Measurements from ENCODE around the gene TMEM250. TPM values are rescaled to one million over a fixed set of nuclear protein-coding genes. Genes with fewer than 3 reads are reported as not detected.

The TMEM250 gene
- total RNA-seq, 4 donors from 2014 or later, result 25.7 to 46.9 (median 41.5) TPM

DNA sequence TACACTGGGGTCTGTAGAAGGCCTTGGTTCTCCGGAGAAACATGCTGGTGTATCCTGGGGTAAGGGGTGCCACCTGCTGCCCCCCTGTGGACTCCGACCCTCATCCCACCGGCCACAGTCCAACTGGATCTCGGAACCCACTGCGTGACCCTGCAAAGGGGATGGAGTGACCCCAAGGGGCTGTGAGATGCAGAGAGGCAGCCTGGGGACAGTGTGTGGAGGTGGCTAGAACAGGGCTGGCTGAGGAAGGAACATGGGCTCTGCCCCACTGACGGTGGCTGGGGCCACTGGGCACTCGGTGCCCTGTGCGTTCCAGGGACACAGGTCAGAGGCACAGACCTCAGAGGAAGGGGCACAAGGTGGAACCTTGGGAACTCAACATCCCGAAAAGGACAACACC, 25.9 kb downstream of the TMEM250 start:
- intact Hi-C loops (cut with DNase I; ENCODE audit: low total_unique reads), result loop anchor here (5.0 kb wide), 1 partner anchor 185 kb away; the partner anchor contains the start of gene CAMSAP1
- peak in 1 of 2 donors; percentile 14 for DNase-seq
- in situ Hi-C loops (cut with MboI; ENCODE audit: low sequenced_read_pairs in 4 of 4), result loop anchor here in 1 of 4 donors (10.0 kb wide), 1 partner anchor 128 kb away; the partner anchor contains the start of gene UBAC1
- no peak for ATAC-seq
- H3K4me1 ChIP-seq, result peaks cover 66 to 72% of the 10 kb centered on the region in 2 donors
- H3K27me3 ChIP-seq, result no peaks in the 10 kb centered on the region
- TF ChIP-seq CTCF (IDR thresholded peaks at IDR 0.05 in 4 of 5, conservative IDR thresholded peaks at IDR 0.05 in 1 of 5), result no peak
- no peak for TF ChIP-seq POLR2A (IDR thresholded peaks at IDR 0.05)
- no peaks in the 10 kb centered on the region for H3K9me3 ChIP-seq
- H3K27ac ChIP-seq, result peak overlapping the region; percentile 95 to 100 (median 98)
- peak overlapping the region in 3 of 4 donors; percentile 67 to 90 (median 79) for H3K4me3 ChIP-seq
- no peaks in the 10 kb centered on the region for H3K36me3 ChIP-seq

- peak overlapping the region; percentile 95 to 100 (median 98) for H3K27ac ChIP-seq
- no peak for TF ChIP-seq CTCF (IDR thresholded peaks at IDR 0.05 in 4 of 5, conservative IDR thresholded peaks at IDR 0.05 in 1 of 5)
- TF ChIP-seq POLR2A (IDR thresholded peaks at IDR 0.05), result no peak
- in situ Hi-C loops (cut with MboI; ENCODE audit: low sequenced_read_pairs in 4 of 4), result loop anchor here in 1 of 4 donors (10.0 kb wide), 1 partner anchor 128 kb away; the partner anchor contains the start of gene UBAC1
- H3K9me3 ChIP-seq, result no peaks in the 10 kb centered on the region
- peak overlapping the region in 2 of 4 donors; percentile 67 to 79 for H3K4me3 ChIP-seq
- H3K4me1 ChIP-seq, result peaks cover 71 to 77% of the 10 kb centered on the region in 2 donors
- intact Hi-C loops (cut with DNase I; ENCODE audit: low total_unique reads), result loop anchor here (5.0 kb wide), 1 partner anchor 185 kb away; the partner anchor contains the start of gene CAMSAP1
- peak in 1 of 2 donors; percentile 57 for DNase-seq
- H3K36me3 ChIP-seq, result no peaks in the 10 kb centered on the region
- H3K27me3 ChIP-seq, result no peaks in the 10 kb centered on the region
- no peak for ATAC-seq
These were observed 26.4 kb downstream of the TMEM250 start for GRCh38 chr9:136092353-136092650.

GRCh38 chr9:136091582-136092352, 26.9 kb downstream of the TMEM250 start:
- ATAC-seq (peak; percentile 21 to 42), DNase-seq (peak; percentile 47 to 69)
- Histone ChIP-seq H3K36me3 (no peaks in the 10 kb centered on the region), H3K9me3 (no peaks in the 10 kb centered on the region), H3K4me1 (peaks cover 76 to 80% of the 10 kb centered on the region in 2 donors), H3K27me3 (no peaks in the 10 kb centered on the region), H3K4me3 (peak overlapping the region in 3 of 4 donors; percentile 2 to 38 (median 23)), H3K27ac (peak overlapping the region; percentile 95 to 100 (median 98))
- in situ Hi-C loops (cut with MboI; ENCODE audit: low sequenced_read_pairs in 4 of 4), result loop anchor here in 1 of 4 donors (10.0 kb wide), 1 partner anchor 127 kb away; the partner anchor contains the start of gene UBAC1
- intact Hi-C loops (cut with DNase I; ENCODE audit: low total_unique reads), result loop anchor here (5.0 kb wide), 1 partner anchor 184 kb away; the partner anchor contains the start of gene CAMSAP1
- TF ChIP-seq POLR2A (IDR thresholded peaks at IDR 0.05) (peak; percentile 52 to 60), CTCF (IDR thresholded peaks at IDR 0.05 in 4 of 5, conservative IDR thresholded peaks at IDR 0.05 in 1 of 5) (no peak)

- intact Hi-C loops (cut with DNase I; ENCODE audit: low total_unique reads), result loop anchor here (5.0 kb wide), 1 partner anchor 184 kb away; the partner anchor contains the start of gene CAMSAP1
- ATAC-seq (peak in 1 of 2 donors; percentile 0), DNase-seq (peak in 1 of 2 donors; percentile 43)
- peaks cover 80% of the 10 kb centered on the region in 2 donors for H3K4me1 ChIP-seq
- TF ChIP-seq CTCF (IDR thresholded peaks at IDR 0.05 in 4 of 5, conservative IDR thresholded peaks at IDR 0.05 in 1 of 5) (no peak), POLR2A (IDR thresholded peaks at IDR 0.05) (no peak)
- H3K4me3 ChIP-seq, result peak overlapping the region; percentile 2 to 38 (median 13)
- peak overlapping the region; percentile 95 to 100 (median 98) for H3K27ac ChIP-seq
- no peaks in the 10 kb centered on the region for H3K27me3 ChIP-seq
- no peaks in the 10 kb centered on the region for H3K36me3 ChIP-seq
- in situ Hi-C loops (cut with MboI; ENCODE audit: low sequenced_read_pairs in 4 of 4), result loop anchor here in 1 of 4 donors (10.0 kb wide), 1 partner anchor 126 kb away; the partner anchor contains the start of gene UBAC1
- no peaks in the 10 kb centered on the region for H3K9me3 ChIP-seq
These were observed 27.7 kb downstream of the TMEM250 start for GRCh38 chr9:136090768-136091581.

Measured in gastrocnemius medialis (tissue), 4 donors.